GM21619 (cell line): Measurements from ENCODE around the gene HMCN1.

Source experiments
- ATAC-seq: cut with Tn5 transposase; IDR thresholded peaks from one replicate; pipeline ENCODE4 v1.9.1; 2021; ENCODE audit not compliant: unreplicated experiment

HMCN1 gene

DNA sequence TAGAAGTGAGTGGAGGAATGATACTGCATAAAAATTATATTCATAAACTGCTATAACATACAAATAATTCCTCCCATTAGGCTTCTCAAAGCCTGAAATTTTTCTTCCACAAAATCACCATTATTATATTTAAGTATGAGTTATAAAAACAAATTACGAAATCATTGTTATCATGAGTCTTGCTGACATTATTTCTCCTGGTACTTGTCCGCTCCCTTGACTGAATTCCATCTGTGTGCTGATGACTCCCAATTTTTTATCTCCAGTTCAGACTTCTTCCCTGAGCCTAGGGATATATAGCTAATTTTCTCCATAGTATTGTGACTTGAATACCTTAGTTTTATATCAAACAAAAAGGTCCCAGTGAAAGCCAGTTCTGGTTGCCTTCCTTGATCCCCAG lies 268.2 kb downstream of the HMCN1 start:
- ATAC-seq, result no peak

- ATAC-seq, result no peak
Observed at GRCh38 chr1:186009039-186009737, 275.0 kb downstream of the HMCN1 start.

- ATAC-seq, result no peak
Observed at GRCh38 chr1:186014370-186015037, 280.3 kb downstream of the HMCN1 start.

DNA sequence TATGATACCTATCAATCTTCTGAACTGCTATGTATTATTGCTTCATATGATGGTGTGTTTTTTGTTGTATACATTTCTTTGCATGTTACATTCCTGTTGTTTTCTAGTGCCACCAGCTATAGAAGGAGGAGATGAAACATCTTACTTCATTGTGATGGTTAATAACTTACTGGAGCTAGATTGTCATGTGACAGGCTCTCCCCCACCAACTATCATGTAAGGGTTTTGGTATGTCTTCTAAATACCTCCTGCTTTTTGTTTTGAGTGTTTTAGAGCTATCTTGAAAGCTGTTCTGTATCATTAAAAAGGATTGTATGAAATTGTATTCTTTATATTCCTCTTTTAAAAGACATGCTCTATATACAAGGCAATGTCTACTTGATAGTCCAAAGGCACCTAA lies 282.7 kb downstream of the HMCN1 start:
- ATAC-seq, result no peak

GRCh38 chr1:186022184-186022583 lies 288.0 kb downstream of the HMCN1 start:
- ATAC-seq, result no peak

- no peak for ATAC-seq
Observed at GRCh38 chr1:186026946-186027345, 292.8 kb downstream of the HMCN1 start.

- no peak for ATAC-seq
Observed at GRCh38 chr1:186027621-186028020, 293.4 kb downstream of the HMCN1 start.

DNA sequence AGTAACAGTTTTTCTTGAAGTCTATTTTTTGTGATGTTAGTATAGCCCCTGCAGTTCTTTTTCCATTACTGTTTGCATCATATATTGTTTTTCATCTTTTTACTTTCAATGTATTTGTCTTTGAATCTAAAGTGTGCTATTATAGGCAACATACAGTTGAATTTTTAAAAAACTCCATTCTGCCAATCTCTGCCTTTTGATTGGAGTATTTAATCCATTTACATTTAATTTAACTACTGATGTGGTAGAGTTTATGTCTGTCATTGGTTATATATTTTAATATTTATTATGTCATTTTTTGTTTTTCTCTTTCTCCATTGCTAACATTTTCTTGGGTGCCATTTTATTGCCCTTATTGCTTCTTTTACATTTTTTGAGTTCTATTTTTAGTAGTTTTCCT lies 296.3 kb downstream of the HMCN1 start:
- ATAC-seq, result no peak

DNA sequence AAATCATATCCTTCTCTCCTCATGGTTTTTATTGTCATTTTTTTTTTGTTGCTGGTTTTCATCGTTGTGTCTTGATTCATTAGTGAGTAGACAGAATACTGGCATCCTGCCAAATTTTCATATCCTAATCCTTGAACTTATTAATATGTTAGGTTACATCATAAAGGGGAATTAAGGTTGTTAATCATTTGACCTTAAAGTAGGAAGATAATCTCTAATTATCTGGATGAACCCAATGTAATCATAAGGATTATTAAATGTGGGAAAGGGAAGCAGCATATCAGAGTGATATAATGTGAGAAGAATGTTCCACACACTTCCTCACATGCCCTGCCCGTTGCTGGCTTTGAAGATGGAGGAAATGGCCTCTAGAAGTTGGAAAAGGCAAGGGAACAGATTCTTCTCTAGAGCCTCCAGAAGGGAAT lies 299.7 kb downstream of the HMCN1 start:
- ATAC-seq, result no peak

GRCh38 chr1:186042230-186042629 lies 308.0 kb downstream of the HMCN1 start:
- ATAC-seq, result no peak

GRCh38 chr1:186043296-186043695 lies 309.1 kb downstream of the HMCN1 start:
- no peak for ATAC-seq

- no peak for ATAC-seq
Observed at GRCh38 chr1:186044079-186044685, 310.0 kb downstream of the HMCN1 start.

- no peak for ATAC-seq
Observed at GRCh38 chr1:186046437-186047211, 312.4 kb downstream of the HMCN1 start.

GRCh38 chr1:186050360-186050759 lies 316.2 kb downstream of the HMCN1 start:
- ATAC-seq, result no peak

DNA sequence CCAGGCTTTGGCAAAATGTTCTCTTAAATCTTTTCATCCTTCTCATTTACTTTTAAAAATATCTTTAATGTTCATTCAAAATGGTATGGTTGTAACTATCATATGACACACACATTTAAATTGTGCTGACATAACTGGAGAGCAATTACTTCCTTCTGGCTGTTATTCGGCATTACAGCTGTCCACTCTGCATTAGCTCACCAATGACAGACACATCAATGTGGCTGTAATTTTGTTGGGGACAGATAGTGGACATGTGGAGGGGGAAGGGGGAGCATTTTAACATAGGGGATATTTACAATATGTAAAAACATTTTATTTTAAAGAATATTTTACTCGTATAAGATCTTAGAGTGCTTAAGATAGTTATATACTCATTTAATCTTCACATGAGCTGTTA lies 319.8 kb downstream of the HMCN1 start:
- ATAC-seq, result no peak

GRCh38 chr1:186054932-186055331 lies 320.7 kb downstream of the HMCN1 start:
- ATAC-seq, result no peak

- ATAC-seq, result no peak
Observed at GRCh38 chr1:186055846-186056245, 321.7 kb downstream of the HMCN1 start.

DNA sequence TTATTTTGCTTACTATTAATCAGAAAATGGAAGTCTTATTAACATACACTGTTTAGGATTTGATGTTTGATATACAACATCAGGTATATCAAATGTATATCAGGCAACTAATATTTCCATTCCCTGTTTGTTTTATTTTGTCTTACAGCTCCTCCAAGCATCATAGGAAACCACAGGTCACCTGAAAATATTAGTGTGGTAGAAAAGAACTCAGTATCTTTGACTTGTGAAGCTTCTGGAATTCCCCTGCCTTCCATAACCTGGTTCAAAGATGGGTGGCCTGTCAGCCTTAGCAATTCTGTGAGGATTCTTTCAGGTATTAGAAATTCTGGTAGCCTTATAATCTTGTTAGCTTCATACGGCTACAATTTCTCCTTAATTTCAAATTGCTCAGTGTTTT lies 322.9 kb downstream of the HMCN1 start:
- no peak for ATAC-seq

DNA sequence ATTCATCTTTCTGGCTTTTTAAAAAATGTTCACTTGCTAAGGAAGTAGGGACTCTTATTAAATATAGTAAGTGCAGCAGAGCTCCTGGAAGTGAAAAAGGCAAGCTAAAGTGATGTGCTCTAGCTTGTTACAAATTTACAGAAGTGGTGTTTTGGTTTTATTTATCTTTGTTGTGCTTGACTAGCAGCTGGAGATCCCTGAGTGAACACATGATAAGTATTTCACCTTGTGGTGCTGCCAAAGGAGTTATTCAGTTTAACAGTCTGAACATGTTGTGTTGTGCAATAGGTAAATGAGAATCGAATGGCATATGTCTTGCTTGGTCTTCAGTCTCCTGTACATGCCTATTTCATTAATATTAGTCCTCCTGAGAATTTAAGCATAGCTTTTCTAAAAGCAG lies 325.1 kb downstream of the HMCN1 start:
- peak; percentile 67 for ATAC-seq

DNA sequence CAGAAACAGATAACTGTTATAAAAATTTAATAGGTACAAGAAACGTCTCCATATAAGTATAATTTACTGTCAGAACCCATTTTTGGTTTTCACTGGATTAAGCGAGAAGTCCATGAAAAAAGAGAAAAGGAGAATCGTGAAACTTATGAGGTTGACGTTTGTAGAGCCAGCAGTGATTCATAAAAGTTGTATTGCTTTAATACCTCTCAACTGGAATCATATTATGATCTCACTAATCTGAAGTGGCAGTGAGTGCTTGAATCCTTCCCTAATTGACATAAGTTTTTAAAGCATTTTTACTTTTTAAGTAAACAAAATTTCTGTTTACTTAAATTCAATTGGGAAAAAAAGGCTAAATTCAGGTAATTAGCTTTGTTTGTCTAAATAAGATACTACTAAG lies 325.6 kb downstream of the HMCN1 start:
- no peak for ATAC-seq

- no peak for ATAC-seq
Observed at GRCh38 chr1:186060226-186060625, 326.0 kb downstream of the HMCN1 start.
